Prostate gland (tissue), 2 donors: ENCODE data around the gene HDLBP. TPM values are rescaled to one million over a fixed set of nuclear protein-coding genes. Genes with fewer than 3 reads are reported as not detected.
"Not testable (repeated sequence)": the region's sequence is repeated elsewhere in the genome, so short reads cannot be mapped to it uniquely, and the experiment has no call there.

Source experiments
- DNase-seq: peaks from one replicate; pipeline ENCODE4 v3.0.0-alpha.2; 2019; ENCODE audit warnings: low spot score
- H3K27ac ChIP-seq, 2 donors: fragments of 200-600 bp; sonication (generic); 2 replicates each; pipeline ENCODE4 v1.5.1; 2017 to 2019
- H3K27me3 ChIP-seq: fragments of 200-600 bp; sonication (generic); replicated peaks from 2 replicates; pipeline ENCODE4 v1.5.1; 2019; ENCODE audit not compliant: insufficient read depth
- H3K36me3 ChIP-seq, 2 donors: fragments of 200-600 bp; sonication (generic); 1 replicate in 1 of 2; 2 replicates in 1 of 2; pipeline versions ENCODE4 v1.5.1 to v1.8.1; 2017 to 2019
- H3K4me1 ChIP-seq: fragments of 200-600 bp; sonication (generic); replicated peaks from 2 replicates; pipeline ENCODE4 v1.5.1; 2019
- H3K4me3 ChIP-seq, 2 donors: fragments of 200-600 bp; sonication (generic); 2 replicates each; pipeline ENCODE4 v1.5.1; 2017 to 2019
- H3K9me3 ChIP-seq: fragments of 200-600 bp; sonication (generic); 2 replicates; pipeline ENCODE4 v1.5.1; 2017
- POLR2A ChIP-seq: fragments of 450-650 bp; IDR thresholded peaks from one replicate; pipeline ENCODE4 v1.6.1; 2016; ENCODE audit warnings: antibody characterized with exemption, mild to moderate bottlenecking
- POLR2AphosphoS5 ChIP-seq: sonication (generic); formaldehyde crosslinking; IDR thresholded peaks from one replicate; pipeline ENCODE4 v1.6.1; 2017; ENCODE audit warnings: antibody characterized with exemption
- WGBS: methylation state at CpG from one replicate; pipeline ENCODE4 v1.1.5; 2018; 5-methylcytosine and 5-hydroxymethylcytosine counted together
- intact Hi-C: fragments of 100-400 bp; cut with DNase I; formaldehyde crosslinking; loops from one replicate; pipeline ENCODE4 v1.14.2; 2022
- total RNA-seq, 2 donors: library from RNA; depleted of rRNA; stranded (reverse); fragments of >200 nt; gene quantifications; one replicate each; pipeline ENCODE4 v1.1.0, GENCODE V29; 2016
- TF ChIP-seq, protein P1 (sequence below), 4 experiments: fragments of 200-600 bp in 2 of 4; fragments of 450-650 bp in 2 of 4; sonication (generic) in 2 of 4; IDR thresholded peaks; 1 replicate in 3 of 4; 2 replicates in 1 of 4; pipeline ENCODE4 v1.5.1; 2016 to 2019; ENCODE audit warnings: antibody characterized with exemption in 4 of 4, mild to moderate bottlenecking in 2 of 4, moderate library complexity in 2 of 4

Gene HDLBP
- total RNA-seq, 2 donors from 2014 or later: 529 to 612 TPM

DNA sequence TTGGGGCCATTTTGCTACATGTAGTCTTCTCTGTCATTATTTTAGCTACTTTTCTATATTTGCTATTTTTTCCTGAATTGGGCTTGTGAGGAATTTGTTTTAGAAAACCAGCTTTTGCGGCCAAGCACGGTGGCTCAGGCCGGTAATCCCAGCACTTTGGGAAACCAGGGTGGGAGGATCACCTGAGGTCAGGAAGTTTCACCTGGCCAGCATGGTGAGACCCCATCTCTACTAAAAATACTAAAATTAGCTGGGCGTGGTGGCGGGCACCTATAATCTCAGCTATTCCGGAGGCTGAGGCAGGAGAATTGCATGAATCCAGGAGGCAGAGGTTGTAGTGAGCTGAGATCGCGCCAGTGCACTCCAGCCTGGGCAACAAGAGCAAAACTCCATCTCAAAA lies 4.9 kb upstream of the HDLBP start:
- Histone ChIP-seq H3K9me3 (no peaks in the 10 kb centered on the region), H3K27ac (peak overlapping the region in 1 of 2 donors; percentile 30), H3K36me3 (no peaks in the 10 kb centered on the region), H3K4me3 (no peak overlapping the region), H3K27me3 (no peaks in the 10 kb centered on the region), H3K4me1 (peaks cover 11% of the 10 kb centered on the region)
- TF ChIP-seq, protein P1, sequence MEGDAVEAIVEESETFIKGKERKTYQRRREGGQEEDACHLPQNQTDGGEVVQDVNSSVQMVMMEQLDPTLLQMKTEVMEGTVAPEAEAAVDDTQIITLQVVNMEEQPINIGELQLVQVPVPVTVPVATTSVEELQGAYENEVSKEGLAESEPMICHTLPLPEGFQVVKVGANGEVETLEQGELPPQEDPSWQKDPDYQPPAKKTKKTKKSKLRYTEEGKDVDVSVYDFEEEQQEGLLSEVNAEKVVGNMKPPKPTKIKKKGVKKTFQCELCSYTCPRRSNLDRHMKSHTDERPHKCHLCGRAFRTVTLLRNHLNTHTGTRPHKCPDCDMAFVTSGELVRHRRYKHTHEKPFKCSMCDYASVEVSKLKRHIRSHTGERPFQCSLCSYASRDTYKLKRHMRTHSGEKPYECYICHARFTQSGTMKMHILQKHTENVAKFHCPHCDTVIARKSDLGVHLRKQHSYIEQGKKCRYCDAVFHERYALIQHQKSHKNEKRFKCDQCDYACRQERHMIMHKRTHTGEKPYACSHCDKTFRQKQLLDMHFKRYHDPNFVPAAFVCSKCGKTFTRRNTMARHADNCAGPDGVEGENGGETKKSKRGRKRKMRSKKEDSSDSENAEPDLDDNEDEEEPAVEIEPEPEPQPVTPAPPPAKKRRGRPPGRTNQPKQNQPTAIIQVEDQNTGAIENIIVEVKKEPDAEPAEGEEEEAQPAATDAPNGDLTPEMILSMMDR (IDR thresholded peaks at IDR 0.05): no peak
- no peak for TF ChIP-seq POLR2A
- TF ChIP-seq POLR2AphosphoS5: no peak
- intact Hi-C loops: no loop called here
- WGBS: 95% methylated on average over 8 of the region's 8 CpGs
- DNase-seq: no peak

DNA sequence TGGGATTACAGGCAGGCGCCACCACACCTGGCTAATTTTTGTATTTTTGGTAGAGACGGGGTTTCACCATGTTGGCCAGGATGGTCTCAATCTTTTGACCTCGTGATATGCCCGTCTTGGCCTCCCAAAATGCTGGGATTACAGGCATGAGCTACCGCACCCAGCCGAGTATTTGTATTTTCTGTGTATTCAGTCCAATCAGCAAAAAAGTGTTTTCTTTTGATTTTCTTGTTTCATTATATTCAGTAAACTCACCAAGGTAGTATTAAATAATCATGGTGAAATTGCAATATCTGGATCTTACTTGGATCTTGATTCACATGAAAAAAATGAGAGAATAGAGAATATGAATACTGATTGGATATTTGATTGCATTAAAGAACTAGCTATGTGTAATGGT lies 3.4 kb upstream of the HDLBP start:
- not testable (repeated sequence) for H3K4me3 ChIP-seq

DNA sequence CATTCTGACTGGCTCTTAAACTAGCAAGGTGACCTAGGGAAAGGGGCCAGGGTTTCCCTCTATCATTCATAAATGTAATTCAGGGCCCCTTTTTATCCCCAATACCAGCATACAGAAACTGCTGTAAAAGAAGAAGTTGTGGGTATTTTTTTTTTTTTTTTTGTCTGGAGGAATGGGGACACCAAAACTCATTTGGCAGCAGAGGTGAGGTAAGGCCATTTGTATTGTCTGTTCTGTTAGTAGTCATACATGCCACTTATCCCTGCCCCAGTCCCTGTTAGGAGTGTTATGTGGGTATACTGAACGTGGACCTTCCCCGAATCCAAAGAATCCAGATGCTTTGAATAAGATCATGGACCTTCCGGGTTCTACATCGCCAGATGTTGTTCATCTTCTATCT lies 1.9 kb upstream of the HDLBP start:
- TF ChIP-seq, protein P1 (IDR thresholded peaks at IDR 0.05): no peak
- TF ChIP-seq POLR2AphosphoS5 (no peak), POLR2A (no peak)
- 48% methylated on average over 4 of the region's 4 CpGs for WGBS
- intact Hi-C loops: loop anchor here (5.0 to 10.0 kb wide), 2 partner anchors 190 to 317 kb away; partner anchors contain the start of genes ATG4B, STK25 and THAP4
- no peaks in the 10 kb centered on the region for H3K36me3 ChIP-seq
- H3K4me3 ChIP-seq: peak overlapping the region in 1 of 2 donors; percentile 88
- no peaks in the 10 kb centered on the region for H3K27me3 ChIP-seq
- peak overlapping the region; percentile 98 for H3K27ac ChIP-seq
- DNase-seq: no peak
- H3K9me3 ChIP-seq: no peaks in the 10 kb centered on the region
- peaks cover 11% of the 10 kb centered on the region for H3K4me1 ChIP-seq

More for the DNA sequence above, 3.4 kb upstream of the HDLBP start:
- not testable (repeated sequence) for H3K27me3 ChIP-seq, H3K9me3 ChIP-seq, H3K36me3 ChIP-seq, H3K27ac ChIP-seq, DNase-seq
- H3K4me1 ChIP-seq: peaks cover 11% of the 10 kb centered on the region
- 94% methylated on average over 6 of the region's 6 CpGs for WGBS
- intact Hi-C loops: loop anchor here (5.0 to 10.0 kb wide), 2 partner anchors 188 to 316 kb away; partner anchors contain the start of genes ATG4B, STK25 and THAP4

- Histone ChIP-seq H3K4me3 (peak overlapping the region; percentile 88 to 92), H3K4me1 (peaks cover 11% of the 10 kb centered on the region), H3K27me3 (no peaks in the 10 kb centered on the region), H3K27ac (peak overlapping the region; percentile 98), H3K9me3 (no peaks in the 10 kb centered on the region), H3K36me3 (no peaks in the 10 kb centered on the region)
- WGBS: 7% methylated on average over 4 of the region's 4 CpGs
- no peak for TF ChIP-seq POLR2A
- no peak for TF ChIP-seq POLR2AphosphoS5
- TF ChIP-seq, protein P1 (IDR thresholded peaks at IDR 0.05): no peak
- intact Hi-C loops: loop anchor here (5.0 to 10.0 kb wide), 2 partner anchors 190 to 318 kb away; partner anchors contain the start of genes ATG4B, STK25 and THAP4
- DNase-seq: peak; percentile 24
Measured at GRCh38 chr2:241316825-241317224, 1.4 kb upstream of the HDLBP start.

GRCh38 chr2:241315879-241316631 lies 583 bp upstream of the HDLBP start, which contains the start of gene SEPTIN2:
SEPTIN2 (plus strand) TSS chr2:241315925; CDS start chr2:241324233, 8,308 bp downstream.
- intact Hi-C loops: loop anchor here (1.0 to 10.0 kb wide), 4 partner anchors 40 to 319 kb away; partner anchors contain the start of genes ATG4B, FARP2, STK25 and THAP4
- peak; percentile 32 for DNase-seq
- peak within 1 kb of the TSS; percentile 88 to 92 for H3K4me3 ChIP-seq
- WGBS: under 1% methylated on average over 36 of the region's 75 CpGs
- no peaks in the 10 kb centered on the region for H3K27me3 ChIP-seq
- H3K4me1 ChIP-seq: peaks cover 3% of the 10 kb centered on the region
- TF ChIP-seq, protein P1 (IDR thresholded peaks at IDR 0.05): no peak
- TF ChIP-seq POLR2A (peak; percentile 85), POLR2AphosphoS5 (peak; percentile 12)
- peak within 1 kb of the TSS; percentile 98 for H3K27ac ChIP-seq
- no peaks in the 10 kb centered on the region for H3K36me3 ChIP-seq
- H3K9me3 ChIP-seq: no peaks in the 10 kb centered on the region
